Brain microvascular endothelial cell (primary cell): ENCODE data around the gene ANKRD10.

Source experiments
- DNase-seq: peaks from one replicate; pipeline ENCODE4 v3.0.0-alpha.2; 2020
- H3K27ac ChIP-seq: fragments of 250-450 bp; sonication (Bioruptor Pico); 2 replicates; pipeline ENCODE4 v1.5.1; 2020; ENCODE audit warnings: mild to moderate bottlenecking, moderate library complexity
- H3K27me3 ChIP-seq: fragments of 250-450 bp; sonication (Bioruptor Pico); replicated peaks from 2 replicates; pipeline ENCODE4 v1.5.1; 2020; ENCODE audit warnings: mild to moderate bottlenecking
- H3K36me3 ChIP-seq: fragments of 250-450 bp; sonication (Bioruptor Pico); replicated peaks from 2 replicates; pipeline ENCODE4 v1.5.1; 2020; ENCODE audit warnings: mild to moderate bottlenecking
- H3K4me3 ChIP-seq: 2 replicates; pipeline ENCODE4 v1.5.1; 2011; ENCODE audit warnings: low read depth, mild to moderate bottlenecking, control low read depth, low read length, moderate library complexity
- in situ Hi-C: cut with HindIII; loops from 2 replicates; pipeline ENCODE4 v1.10.0; 2017; ENCODE audit warnings: low sequenced_read_pairs, low pct_ligation_motif_present
- TF ChIP-seq, protein P1 (sequence below): IDR thresholded peaks from 2 replicates; pipeline ENCODE4 v1.5.1; 2011; ENCODE audit warnings: low read depth, mild to moderate bottlenecking, moderate library complexity, low read length, control low read depth, inconsistent platforms; ENCODE audit errors: missing control alignments

The ANKRD10 gene

DNA sequence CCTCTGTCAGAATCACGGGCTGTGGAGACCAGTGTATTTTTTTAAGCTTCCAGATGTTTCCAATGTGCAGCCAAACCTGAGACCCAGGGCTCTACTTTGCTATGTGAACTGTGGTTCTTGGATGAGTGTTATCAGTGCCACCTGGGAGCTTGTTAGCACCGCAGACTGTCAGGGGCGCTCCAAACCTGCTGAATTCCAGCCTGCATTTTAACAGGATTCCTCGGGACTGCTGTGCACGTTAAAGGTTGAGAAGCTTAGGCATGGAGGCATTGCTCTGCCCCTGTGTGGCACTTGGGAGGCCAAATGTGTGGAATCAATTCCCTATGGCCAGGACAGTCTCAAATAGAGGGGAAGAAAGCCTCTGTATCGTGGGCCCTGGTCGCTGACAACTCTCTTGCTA lies 80.3 kb downstream of the ANKRD10 start:
- TF ChIP-seq, protein P1, sequence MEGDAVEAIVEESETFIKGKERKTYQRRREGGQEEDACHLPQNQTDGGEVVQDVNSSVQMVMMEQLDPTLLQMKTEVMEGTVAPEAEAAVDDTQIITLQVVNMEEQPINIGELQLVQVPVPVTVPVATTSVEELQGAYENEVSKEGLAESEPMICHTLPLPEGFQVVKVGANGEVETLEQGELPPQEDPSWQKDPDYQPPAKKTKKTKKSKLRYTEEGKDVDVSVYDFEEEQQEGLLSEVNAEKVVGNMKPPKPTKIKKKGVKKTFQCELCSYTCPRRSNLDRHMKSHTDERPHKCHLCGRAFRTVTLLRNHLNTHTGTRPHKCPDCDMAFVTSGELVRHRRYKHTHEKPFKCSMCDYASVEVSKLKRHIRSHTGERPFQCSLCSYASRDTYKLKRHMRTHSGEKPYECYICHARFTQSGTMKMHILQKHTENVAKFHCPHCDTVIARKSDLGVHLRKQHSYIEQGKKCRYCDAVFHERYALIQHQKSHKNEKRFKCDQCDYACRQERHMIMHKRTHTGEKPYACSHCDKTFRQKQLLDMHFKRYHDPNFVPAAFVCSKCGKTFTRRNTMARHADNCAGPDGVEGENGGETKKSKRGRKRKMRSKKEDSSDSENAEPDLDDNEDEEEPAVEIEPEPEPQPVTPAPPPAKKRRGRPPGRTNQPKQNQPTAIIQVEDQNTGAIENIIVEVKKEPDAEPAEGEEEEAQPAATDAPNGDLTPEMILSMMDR, result no peak
- in situ Hi-C loops, result no loop called here
- no peak for DNase-seq
- Histone ChIP-seq H3K27ac (no peak overlapping the region), H3K27me3 (no peaks in the 10 kb centered on the region), H3K4me3 (no peak overlapping the region), H3K36me3 (no peaks in the 10 kb centered on the region)

DNA sequence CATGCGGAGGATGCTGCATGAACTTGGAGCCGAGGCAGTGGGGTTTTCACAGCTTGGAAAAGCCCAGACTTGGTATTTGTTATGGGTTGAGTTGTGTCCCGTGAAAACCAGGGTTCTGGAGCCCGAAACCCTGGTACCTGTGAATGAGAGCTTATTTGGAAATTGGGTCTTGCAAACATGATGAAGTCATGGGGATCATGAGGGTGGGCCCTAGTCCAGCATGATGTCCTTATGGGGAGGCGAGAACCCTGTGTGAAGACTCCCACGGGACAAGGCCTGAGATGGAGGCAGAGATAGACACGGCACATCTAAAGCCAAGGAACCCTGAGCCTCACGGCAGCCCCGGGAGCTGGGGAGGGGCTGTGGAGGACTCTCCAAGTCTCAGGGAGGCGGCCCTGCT lies 82.3 kb downstream of the ANKRD10 start:
- no peak for DNase-seq
- Histone ChIP-seq H3K27ac (no peak overlapping the region), H3K27me3 (no peaks in the 10 kb centered on the region), H3K36me3 (no peaks in the 10 kb centered on the region), H3K4me3 (no peak overlapping the region)
- in situ Hi-C loops, result no loop called here
- TF ChIP-seq, protein P1, result no peak

DNA sequence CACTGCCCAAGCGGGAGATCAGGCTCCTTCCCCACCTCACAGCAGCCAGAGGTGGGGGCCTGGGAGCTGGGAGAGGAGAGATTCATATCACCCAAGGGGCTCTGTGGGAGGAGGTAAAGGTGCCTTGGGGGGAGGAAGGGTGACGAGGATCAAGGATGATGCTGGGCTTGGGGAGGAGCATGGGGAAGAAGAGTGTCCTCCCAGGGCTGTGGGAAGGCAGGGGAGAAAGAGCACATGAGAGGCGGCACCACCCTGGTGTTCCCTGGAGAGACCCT lies 82.7 kb downstream of the ANKRD10 start:
- TF ChIP-seq, protein P1, result no peak
- no peaks in the 10 kb centered on the region for H3K36me3 ChIP-seq
- no peak overlapping the region for H3K4me3 ChIP-seq
- no peak for DNase-seq
- no peak overlapping the region for H3K27ac ChIP-seq
- H3K27me3 ChIP-seq, result no peaks in the 10 kb centered on the region
- in situ Hi-C loops, result no loop called here

- no peak for DNase-seq
- TF ChIP-seq, protein P1, result no peak
- in situ Hi-C loops, result no loop called here
- H3K4me3 ChIP-seq, result no peak overlapping the region
- no peaks in the 10 kb centered on the region for H3K27me3 ChIP-seq
- H3K36me3 ChIP-seq, result no peaks in the 10 kb centered on the region
- H3K27ac ChIP-seq, result no peak overlapping the region
Measured at GRCh38 chr13:110831437-110832204, 83.2 kb downstream of the ANKRD10 start.

DNA sequence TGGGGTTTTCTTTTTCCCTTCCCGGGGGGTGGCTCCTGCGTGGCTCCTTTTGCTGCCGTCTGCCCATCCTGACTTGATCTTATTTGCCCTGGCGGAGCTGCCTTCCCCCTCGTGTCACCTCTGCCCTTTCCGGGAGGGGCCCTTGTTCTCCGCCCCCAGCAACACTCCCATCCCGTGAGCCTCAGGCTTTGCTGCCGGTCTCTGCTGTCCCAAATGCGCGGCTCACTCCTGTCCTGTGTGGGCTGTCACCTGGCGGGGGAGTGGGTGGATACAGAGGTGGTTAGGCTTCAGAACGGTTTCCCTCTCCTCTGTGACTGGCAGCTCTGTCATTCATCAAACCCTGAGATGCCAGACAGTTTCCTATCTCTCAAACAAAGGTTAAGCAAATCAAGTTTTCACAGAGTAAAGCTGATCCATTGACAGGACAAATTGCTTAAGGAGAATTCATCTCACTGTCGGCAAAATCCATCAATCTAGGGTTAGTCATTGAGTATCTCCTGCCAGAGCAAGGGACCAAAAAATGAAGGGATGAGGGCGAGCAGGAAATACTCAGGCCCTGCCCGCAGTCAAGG lies 84.0 kb downstream of the ANKRD10 start:
- TF ChIP-seq, protein P1, result no peak
- Histone ChIP-seq H3K4me3 (no peak overlapping the region), H3K36me3 (no peaks in the 10 kb centered on the region), H3K27me3 (no peaks in the 10 kb centered on the region), H3K27ac (no peak overlapping the region)
- in situ Hi-C loops, result no loop called here
- DNase-seq, result no peak

GRCh38 chr13:110830331-110830730 lies 84.5 kb downstream of the ANKRD10 start:
- H3K36me3 ChIP-seq, result no peaks in the 10 kb centered on the region
- DNase-seq, result no peak
- TF ChIP-seq, protein P1, result no peak
- H3K27ac ChIP-seq, result no peak overlapping the region
- no peak overlapping the region for H3K4me3 ChIP-seq
- in situ Hi-C loops, result no loop called here
- H3K27me3 ChIP-seq, result no peaks in the 10 kb centered on the region
